Measurements from ENCODE around the gene STIL. TPM values are rescaled to one million over a fixed set of nuclear protein-coding genes. Genes with fewer than 3 reads are reported as not detected.

Gene STIL
- total RNA-seq, 4 donors from 2014 or later: 3.4 to 16.3 (median 6.5) TPM

DNA sequence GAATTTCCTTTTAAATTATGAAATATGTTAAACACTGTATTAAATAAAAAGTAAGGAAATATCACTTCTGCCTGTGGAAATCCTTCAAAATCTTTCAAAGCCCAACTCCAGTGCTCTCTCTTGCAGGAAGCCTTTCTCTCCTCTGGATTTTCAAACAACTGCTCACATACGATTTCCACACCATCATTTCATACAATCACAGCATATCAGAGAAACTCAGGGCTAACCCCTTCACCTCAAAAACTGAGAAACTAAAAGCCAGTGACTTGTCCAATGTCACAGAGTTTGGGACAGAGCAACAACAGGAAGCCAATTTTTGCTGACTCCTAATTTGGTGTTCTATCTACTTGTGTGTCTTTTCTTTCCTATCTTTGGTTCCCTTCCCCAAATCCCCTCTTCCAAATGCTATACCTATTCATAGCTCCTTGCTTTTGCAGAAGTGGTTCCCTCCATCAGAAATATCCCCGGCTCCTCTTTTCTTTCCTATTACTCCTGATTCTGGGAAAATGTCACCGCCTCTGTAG, 69.5 kb downstream of the STIL start:
- in situ Hi-C loops (cut with MboI; ENCODE audit: low pct_ligation_motif_present in 1 of 4, low pct_unique_long_range_greater_than_20kb in 1 of 4, low sequenced_read_pairs in 3 of 4): no loop called here
- no peak overlapping the region for H3K4me3 ChIP-seq
- TF ChIP-seq EP300 (IDR thresholded peaks at IDR 0.05; ENCODE audit: low read depth) (no peak), POLR2A (IDR thresholded peaks at IDR 0.05) (no peak), POLR2AphosphoS5 (IDR thresholded peaks at IDR 0.05) (no peak)
- TF ChIP-seq, protein P1, sequence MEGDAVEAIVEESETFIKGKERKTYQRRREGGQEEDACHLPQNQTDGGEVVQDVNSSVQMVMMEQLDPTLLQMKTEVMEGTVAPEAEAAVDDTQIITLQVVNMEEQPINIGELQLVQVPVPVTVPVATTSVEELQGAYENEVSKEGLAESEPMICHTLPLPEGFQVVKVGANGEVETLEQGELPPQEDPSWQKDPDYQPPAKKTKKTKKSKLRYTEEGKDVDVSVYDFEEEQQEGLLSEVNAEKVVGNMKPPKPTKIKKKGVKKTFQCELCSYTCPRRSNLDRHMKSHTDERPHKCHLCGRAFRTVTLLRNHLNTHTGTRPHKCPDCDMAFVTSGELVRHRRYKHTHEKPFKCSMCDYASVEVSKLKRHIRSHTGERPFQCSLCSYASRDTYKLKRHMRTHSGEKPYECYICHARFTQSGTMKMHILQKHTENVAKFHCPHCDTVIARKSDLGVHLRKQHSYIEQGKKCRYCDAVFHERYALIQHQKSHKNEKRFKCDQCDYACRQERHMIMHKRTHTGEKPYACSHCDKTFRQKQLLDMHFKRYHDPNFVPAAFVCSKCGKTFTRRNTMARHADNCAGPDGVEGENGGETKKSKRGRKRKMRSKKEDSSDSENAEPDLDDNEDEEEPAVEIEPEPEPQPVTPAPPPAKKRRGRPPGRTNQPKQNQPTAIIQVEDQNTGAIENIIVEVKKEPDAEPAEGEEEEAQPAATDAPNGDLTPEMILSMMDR (IDR thresholded peaks at IDR 0.05): no peak
- no peaks in the 10 kb centered on the region for H3K36me3 ChIP-seq
- 77 to 81% methylated on average over 3 of the region's 3 CpGs for WGBS, 2 donors (ENCODE audit: low coverage in 1 of 2)
- intact Hi-C loops (cut with DNase I; ENCODE audit: low total_unique reads): no loop called here
- H3K27me3 ChIP-seq: peaks cover 24% of the 10 kb centered on the region
- no peak for DNase-seq
- H3K4me1 ChIP-seq: no peaks in the 10 kb centered on the region
- no peak overlapping the region for H3K27ac ChIP-seq
- no peaks in the 10 kb centered on the region for H3K9me3 ChIP-seq

DNA sequence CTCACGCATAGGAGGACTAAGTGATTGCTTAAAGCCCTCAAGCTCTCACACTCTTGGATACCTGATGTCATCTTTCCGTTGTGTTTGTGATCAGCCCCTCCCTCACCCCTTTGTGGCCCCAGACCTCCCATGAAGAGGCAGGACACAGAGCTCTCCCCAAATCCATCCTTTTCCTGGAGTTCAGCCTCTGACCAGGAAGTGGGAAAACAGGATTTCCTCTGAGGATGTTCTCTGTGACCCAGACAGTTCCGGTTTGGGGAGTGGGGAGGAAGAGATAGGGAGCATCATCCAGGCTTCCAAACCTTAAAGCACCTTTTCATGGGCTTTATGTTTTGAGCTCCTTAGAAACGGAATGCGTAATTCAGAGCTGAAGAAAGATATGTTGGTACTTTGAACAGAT, 70.0 kb downstream of the STIL start:
- no peaks in the 10 kb centered on the region for H3K36me3 ChIP-seq
- intact Hi-C loops (cut with DNase I; ENCODE audit: low total_unique reads) (no loop called here), in situ Hi-C loops (cut with MboI; ENCODE audit: low pct_ligation_motif_present in 1 of 4, low pct_unique_long_range_greater_than_20kb in 1 of 4, low sequenced_read_pairs in 3 of 4) (no loop called here)
- TF ChIP-seq EP300 (IDR thresholded peaks at IDR 0.05; ENCODE audit: low read depth): no peak
- TF ChIP-seq, protein P1 (IDR thresholded peaks at IDR 0.05): no peak
- TF ChIP-seq POLR2A (IDR thresholded peaks at IDR 0.05): no peak
- TF ChIP-seq POLR2AphosphoS5 (IDR thresholded peaks at IDR 0.05): no peak
- no peak for DNase-seq
- H3K27me3 ChIP-seq: peaks cover 28% of the 10 kb centered on the region
- no peaks in the 10 kb centered on the region for H3K9me3 ChIP-seq
- no peaks in the 10 kb centered on the region for H3K4me1 ChIP-seq
- WGBS, 2 donors (ENCODE audit: low coverage in 1 of 2): 74 to 75% methylated on average over 5 of the region's 5 CpGs
- H3K27ac ChIP-seq: no peak overlapping the region
- H3K4me3 ChIP-seq: no peak overlapping the region

DNA sequence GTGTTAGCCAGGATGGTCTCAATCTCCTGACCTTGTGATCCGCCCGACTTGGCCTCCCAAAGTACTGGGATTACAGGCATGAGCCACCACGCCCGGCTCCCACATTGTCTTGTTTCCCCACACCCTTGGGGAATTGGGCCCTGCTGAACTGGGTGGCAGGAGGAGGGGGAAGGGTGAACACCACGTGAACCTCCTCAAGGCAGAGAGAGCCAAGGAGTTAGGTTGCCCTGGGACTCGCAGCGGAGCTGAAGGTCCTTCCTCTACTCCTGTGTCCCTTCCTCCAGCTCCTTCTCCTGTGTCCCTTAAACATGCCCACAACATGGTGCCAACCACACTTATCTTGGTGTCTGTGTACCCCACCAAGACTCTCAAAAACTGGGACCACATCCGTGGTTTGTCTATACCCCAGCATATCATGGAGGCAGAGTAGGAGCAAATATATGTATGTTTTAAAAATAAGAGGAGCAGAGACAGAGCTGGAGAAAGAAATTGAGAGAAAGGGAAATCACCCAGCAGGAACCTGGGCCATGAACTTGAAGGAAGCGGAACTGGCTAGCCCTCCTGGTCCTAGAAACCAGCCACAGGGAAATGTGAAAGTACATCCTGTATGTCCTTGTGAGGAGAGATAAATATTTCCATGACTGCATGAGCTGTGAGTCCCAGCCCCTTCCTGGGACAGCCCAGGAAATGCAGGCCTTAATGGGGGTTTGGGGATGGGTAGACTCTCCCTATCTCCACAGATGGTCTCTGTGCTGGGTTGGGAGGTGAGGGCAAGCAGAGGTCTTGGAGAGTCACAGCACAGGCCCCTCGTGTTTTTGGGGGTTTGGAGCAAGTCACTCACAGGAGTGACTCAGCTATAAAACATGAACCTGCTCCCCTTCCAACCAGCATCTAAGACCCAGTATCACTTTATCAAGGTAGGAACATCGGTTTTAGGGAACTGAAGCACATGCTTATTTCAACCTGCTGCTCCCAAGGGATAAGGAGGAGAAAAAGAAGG, 72.5 kb downstream of the STIL start:
- DNase-seq: no peak
- WGBS, 2 donors (ENCODE audit: low coverage in 1 of 2): 76 to 83% methylated on average over 4 to 11 of the region's 11 CpGs
- intact Hi-C loops (cut with DNase I; ENCODE audit: low total_unique reads): no loop called here
- Histone ChIP-seq H3K27me3 (peaks cover 39% of the 10 kb centered on the region), H3K9me3 (no peaks in the 10 kb centered on the region), H3K4me1 (no peaks in the 10 kb centered on the region), H3K27ac (no peak overlapping the region), H3K4me3 (no peak overlapping the region), H3K36me3 (no peaks in the 10 kb centered on the region)
- in situ Hi-C loops (cut with MboI; ENCODE audit: low pct_ligation_motif_present in 1 of 4, low pct_unique_long_range_greater_than_20kb in 1 of 4, low sequenced_read_pairs in 3 of 4): no loop called here
- TF ChIP-seq EP300 (IDR thresholded peaks at IDR 0.05; ENCODE audit: low read depth) (no peak), POLR2A (IDR thresholded peaks at IDR 0.05) (no peak), POLR2AphosphoS5 (IDR thresholded peaks at IDR 0.05) (no peak)
- TF ChIP-seq, protein P1 (IDR thresholded peaks at IDR 0.05): no peak

DNA sequence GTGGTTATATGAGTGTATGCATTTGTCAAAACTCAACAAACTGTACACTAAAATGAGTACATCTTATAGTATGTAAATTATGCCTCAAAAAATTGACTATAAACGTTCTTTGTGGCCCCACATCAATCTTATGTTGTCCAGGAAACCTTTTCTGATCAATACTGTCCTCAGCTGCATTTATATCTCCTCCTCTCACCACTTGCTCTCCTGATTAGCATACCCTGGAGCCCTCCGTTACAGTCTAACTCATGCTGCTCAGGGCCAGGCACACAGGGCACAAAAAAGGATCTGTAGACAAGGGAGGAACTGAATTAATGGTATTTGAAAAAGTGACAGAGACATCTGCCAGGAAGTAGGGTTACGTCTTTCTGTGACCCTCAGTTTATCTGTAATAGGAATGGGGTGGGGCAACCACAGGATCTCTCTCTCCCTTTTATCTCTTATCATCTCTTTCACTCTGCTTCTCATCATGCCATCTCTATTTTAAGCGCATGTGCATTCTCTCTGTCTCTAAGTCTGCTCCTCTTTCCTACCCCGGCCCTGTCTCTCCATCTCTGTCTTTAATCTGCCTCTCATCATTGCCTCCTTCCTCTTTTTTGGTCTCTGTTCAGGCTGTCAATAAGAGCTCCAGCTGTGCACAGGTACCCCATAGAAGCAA, 74.9 kb downstream of the STIL start:
- no peak overlapping the region for H3K4me3 ChIP-seq
- no peak for DNase-seq
- WGBS, 2 donors (ENCODE audit: low coverage in 1 of 2): 56 to 69% methylated on average over 3 to 5 of the region's 5 CpGs
- intact Hi-C loops (cut with DNase I; ENCODE audit: low total_unique reads): no loop called here
- H3K9me3 ChIP-seq: no peaks in the 10 kb centered on the region
- in situ Hi-C loops (cut with MboI; ENCODE audit: low pct_ligation_motif_present in 1 of 4, low pct_unique_long_range_greater_than_20kb in 1 of 4, low sequenced_read_pairs in 3 of 4): no loop called here
- peaks cover 55% of the 10 kb centered on the region for H3K27me3 ChIP-seq
- no peak overlapping the region for H3K27ac ChIP-seq
- TF ChIP-seq POLR2A (IDR thresholded peaks at IDR 0.05) (no peak), POLR2AphosphoS5 (IDR thresholded peaks at IDR 0.05) (no peak), EP300 (IDR thresholded peaks at IDR 0.05; ENCODE audit: low read depth) (no peak)
- TF ChIP-seq, protein P1 (IDR thresholded peaks at IDR 0.05): no peak
- H3K36me3 ChIP-seq: no peaks in the 10 kb centered on the region
- no peaks in the 10 kb centered on the region for H3K4me1 ChIP-seq

Measured in transverse colon (tissue), 4 donors.